ENCODE data around the gene SNX33.

SNX33 gene

DNA sequence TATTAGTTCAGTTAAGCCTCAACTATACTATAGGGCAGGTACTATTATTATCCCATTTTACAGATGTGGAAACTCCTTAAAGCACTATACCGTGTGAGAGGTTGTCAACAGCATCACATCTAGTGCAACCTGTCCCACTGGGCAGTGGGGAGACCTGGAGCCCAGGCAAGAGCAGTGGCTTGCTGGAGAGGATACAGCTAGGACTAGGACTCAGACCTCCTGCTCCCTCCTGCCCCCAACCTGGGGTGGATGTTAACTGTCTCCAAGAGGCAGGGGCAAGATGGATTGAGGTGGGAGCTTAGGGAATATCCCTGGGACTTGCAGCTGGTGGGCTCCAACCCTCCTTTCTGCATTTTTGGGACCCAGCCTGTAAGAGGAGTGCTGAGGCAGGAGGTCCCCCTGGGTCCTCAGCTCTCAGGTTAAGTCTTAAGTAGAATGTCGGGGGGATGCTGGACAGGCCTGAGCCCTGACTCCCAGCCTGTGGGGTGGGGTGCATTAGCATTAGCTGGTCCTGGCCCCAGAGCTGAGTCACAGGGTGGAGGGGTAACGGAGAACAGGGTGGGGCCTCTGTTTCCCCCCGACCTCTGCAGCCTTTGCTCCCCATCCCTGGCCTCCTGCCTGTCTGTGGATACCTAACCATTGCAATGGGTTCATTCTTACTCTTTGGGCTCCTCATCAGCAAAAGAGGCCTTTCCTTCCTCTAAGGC lies 6.6 kb downstream of the SNX33 start:
- no peak for TF ChIP-seq TEAD4 (IDR thresholded peaks at IDR 0.05)
- no peak for TF ChIP-seq EP300 (IDR thresholded peaks at IDR 0.05; ENCODE audit: borderline replicate concordance)
- TF ChIP-seq, protein P1, sequence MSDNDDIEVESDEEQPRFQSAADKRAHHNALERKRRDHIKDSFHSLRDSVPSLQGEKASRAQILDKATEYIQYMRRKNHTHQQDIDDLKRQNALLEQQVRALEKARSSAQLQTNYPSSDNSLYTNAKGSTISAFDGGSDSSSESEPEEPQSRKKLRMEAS (IDR thresholded peaks at IDR 0.05) = no peak
- no peak for TF ChIP-seq ZBTB7A (IDR thresholded peaks at IDR 0.05; ENCODE audit: low read depth)
- TF ChIP-seq CREB1 (IDR thresholded peaks at IDR 0.05; ENCODE audit: low read depth) = no peak
- TF ChIP-seq TCF12 (IDR thresholded peaks at IDR 0.05; ENCODE audit: low read depth) = no peak
- TF ChIP-seq NFIC (IDR thresholded peaks at IDR 0.05) = no peak
- no peak for TF ChIP-seq EGR1 (IDR thresholded peaks at IDR 0.05)
- TF ChIP-seq FOXM1 (IDR thresholded peaks at IDR 0.05; ENCODE audit: borderline replicate concordance, low read depth) = no peak
- TF ChIP-seq, protein P2, sequence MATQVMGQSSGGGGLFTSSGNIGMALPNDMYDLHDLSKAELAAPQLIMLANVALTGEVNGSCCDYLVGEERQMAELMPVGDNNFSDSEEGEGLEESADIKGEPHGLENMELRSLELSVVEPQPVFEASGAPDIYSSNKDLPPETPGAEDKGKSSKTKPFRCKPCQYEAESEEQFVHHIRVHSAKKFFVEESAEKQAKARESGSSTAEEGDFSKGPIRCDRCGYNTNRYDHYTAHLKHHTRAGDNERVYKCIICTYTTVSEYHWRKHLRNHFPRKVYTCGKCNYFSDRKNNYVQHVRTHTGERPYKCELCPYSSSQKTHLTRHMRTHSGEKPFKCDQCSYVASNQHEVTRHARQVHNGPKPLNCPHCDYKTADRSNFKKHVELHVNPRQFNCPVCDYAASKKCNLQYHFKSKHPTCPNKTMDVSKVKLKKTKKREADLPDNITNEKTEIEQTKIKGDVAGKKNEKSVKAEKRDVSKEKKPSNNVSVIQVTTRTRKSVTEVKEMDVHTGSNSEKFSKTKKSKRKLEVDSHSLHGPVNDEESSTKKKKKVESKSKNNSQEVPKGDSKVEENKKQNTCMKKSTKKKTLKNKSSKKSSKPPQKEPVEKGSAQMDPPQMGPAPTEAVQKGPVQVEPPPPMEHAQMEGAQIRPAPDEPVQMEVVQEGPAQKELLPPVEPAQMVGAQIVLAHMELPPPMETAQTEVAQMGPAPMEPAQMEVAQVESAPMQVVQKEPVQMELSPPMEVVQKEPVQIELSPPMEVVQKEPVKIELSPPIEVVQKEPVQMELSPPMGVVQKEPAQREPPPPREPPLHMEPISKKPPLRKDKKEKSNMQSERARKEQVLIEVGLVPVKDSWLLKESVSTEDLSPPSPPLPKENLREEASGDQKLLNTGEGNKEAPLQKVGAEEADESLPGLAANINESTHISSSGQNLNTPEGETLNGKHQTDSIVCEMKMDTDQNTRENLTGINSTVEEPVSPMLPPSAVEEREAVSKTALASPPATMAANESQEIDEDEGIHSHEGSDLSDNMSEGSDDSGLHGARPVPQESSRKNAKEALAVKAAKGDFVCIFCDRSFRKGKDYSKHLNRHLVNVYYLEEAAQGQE (IDR thresholded peaks at IDR 0.05; ENCODE audit: low read depth) = no peak
- no peak for TF ChIP-seq YY1 (IDR thresholded peaks at IDR 0.05; ENCODE audit: low read depth)
- TF ChIP-seq TAF1 (IDR thresholded peaks at IDR 0.05; ENCODE audit: low read depth) = no peak

DNA sequence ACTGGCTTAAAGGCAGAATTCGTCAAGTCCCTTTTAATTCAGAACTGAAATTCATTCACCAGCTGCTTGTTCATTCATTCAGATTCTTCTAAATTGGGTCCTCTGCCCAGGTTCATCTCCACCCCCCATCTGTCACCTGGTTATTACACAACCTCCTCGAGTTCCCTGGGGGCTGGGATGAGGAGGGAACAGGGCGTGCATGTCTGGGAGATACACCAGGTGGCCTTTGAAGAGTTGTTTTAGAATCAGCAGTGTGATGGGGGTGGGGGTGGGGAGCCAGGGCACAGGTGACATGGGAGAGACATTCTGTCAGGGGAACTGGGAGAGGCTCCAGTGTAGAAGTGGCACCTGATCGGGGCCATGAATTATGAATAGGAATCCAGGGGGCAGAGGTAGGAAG lies 8.2 kb downstream of the SNX33 start:
- TF ChIP-seq, protein P1 (IDR thresholded peaks at IDR 0.05) = no peak
- TF ChIP-seq CREB1 (IDR thresholded peaks at IDR 0.05; ENCODE audit: low read depth) = no peak
- TF ChIP-seq, protein P2 (IDR thresholded peaks at IDR 0.05; ENCODE audit: low read depth) = no peak
- no peak for TF ChIP-seq TAF1 (IDR thresholded peaks at IDR 0.05; ENCODE audit: low read depth)
- TF ChIP-seq RAD21 (IDR thresholded peaks at IDR 0.05; ENCODE audit: low read depth) = no peak
- TF ChIP-seq FOXM1 (IDR thresholded peaks at IDR 0.05; ENCODE audit: borderline replicate concordance, low read depth) = no peak
- TF ChIP-seq ZBTB7A (IDR thresholded peaks at IDR 0.05; ENCODE audit: low read depth) = no peak
- TF ChIP-seq YY1 (IDR thresholded peaks at IDR 0.05; ENCODE audit: low read depth) = no peak
- TF ChIP-seq, protein P3, sequence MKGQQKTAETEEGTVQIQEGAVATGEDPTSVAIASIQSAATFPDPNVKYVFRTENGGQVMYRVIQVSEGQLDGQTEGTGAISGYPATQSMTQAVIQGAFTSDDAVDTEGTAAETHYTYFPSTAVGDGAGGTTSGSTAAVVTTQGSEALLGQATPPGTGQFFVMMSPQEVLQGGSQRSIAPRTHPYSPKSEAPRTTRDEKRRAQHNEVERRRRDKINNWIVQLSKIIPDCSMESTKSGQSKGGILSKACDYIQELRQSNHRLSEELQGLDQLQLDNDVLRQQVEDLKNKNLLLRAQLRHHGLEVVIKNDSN (IDR thresholded peaks at IDR 0.05) = no peak
- TF ChIP-seq EGR1 (IDR thresholded peaks at IDR 0.05) = no peak
- TF ChIP-seq TCF12 (IDR thresholded peaks at IDR 0.05; ENCODE audit: low read depth) = no peak
- no peak for TF ChIP-seq TEAD4 (IDR thresholded peaks at IDR 0.05)

DNA sequence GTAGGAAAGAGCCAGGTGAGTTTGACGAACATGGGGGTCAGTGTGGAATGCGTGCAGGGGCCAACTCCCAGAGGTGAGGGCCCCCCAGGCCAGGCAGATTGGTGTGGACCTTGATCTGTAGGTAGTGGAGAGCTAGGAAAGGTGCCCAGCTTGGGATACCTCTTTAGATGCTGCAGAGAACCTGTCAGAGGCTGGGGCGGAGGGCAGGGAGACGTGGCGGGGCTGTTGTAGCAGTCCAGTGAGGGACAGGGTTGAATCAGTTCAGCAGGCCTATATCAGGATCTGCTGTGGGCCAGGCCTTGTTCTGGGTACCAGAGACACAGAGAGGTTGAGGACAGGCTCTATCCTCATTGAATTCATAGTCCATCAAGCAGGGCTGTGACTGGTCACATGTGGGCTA lies 8.6 kb downstream of the SNX33 start:
- TF ChIP-seq TEAD4 (IDR thresholded peaks at IDR 0.05) (no peak), TAF1 (IDR thresholded peaks at IDR 0.05; ENCODE audit: low read depth) (no peak), CEBPB (IDR thresholded peaks at IDR 0.05) (no peak), TCF12 (IDR thresholded peaks at IDR 0.05; ENCODE audit: low read depth) (no peak), CREB1 (IDR thresholded peaks at IDR 0.05; ENCODE audit: low read depth) (no peak), NFIC (IDR thresholded peaks at IDR 0.05) (no peak), RAD21 (IDR thresholded peaks at IDR 0.05; ENCODE audit: low read depth) (no peak), ZBTB7A (IDR thresholded peaks at IDR 0.05; ENCODE audit: low read depth) (no peak), YY1 (IDR thresholded peaks at IDR 0.05; ENCODE audit: low read depth) (no peak), FOXM1 (IDR thresholded peaks at IDR 0.05; ENCODE audit: borderline replicate concordance, low read depth) (no peak)
- TF ChIP-seq, protein P3 (IDR thresholded peaks at IDR 0.05) = no peak
- TF ChIP-seq, protein P1 (IDR thresholded peaks at IDR 0.05) = no peak

DNA sequence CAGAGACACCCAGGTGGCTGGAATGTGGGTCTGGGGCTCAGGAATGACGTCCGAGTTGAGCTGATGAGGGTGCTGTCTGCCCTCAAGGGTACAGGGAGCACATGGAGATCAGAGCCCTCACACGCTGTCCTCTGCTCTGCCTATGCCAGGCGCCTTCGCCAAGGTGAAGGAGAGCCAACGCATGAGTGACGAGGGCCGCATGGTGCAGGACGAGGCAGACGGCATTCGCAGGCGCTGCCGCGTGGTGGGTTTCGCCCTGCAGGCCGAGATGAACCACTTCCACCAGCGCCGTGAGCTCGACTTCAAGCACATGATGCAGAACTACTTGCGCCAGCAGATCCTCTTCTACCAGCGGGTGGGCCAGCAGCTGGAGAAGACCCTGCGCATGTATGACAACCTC lies 9.1 kb downstream of the SNX33 start:
- no peak for TF ChIP-seq CEBPB (IDR thresholded peaks at IDR 0.05)
- TF ChIP-seq, protein P3 (IDR thresholded peaks at IDR 0.05) = no peak
- no peak for TF ChIP-seq EGR1 (IDR thresholded peaks at IDR 0.05)
- TF ChIP-seq, protein P2 (IDR thresholded peaks at IDR 0.05; ENCODE audit: low read depth) = no peak
- no peak for TF ChIP-seq FOXM1 (IDR thresholded peaks at IDR 0.05; ENCODE audit: borderline replicate concordance, low read depth)
- no peak for TF ChIP-seq NFIC (IDR thresholded peaks at IDR 0.05)
- TF ChIP-seq EP300 (IDR thresholded peaks at IDR 0.05; ENCODE audit: borderline replicate concordance) = no peak
- TF ChIP-seq, protein P1 (IDR thresholded peaks at IDR 0.05) = no peak
- no peak for TF ChIP-seq ZBTB7A (IDR thresholded peaks at IDR 0.05; ENCODE audit: low read depth)
- no peak for TF ChIP-seq TCF12 (IDR thresholded peaks at IDR 0.05; ENCODE audit: low read depth)
- no peak for TF ChIP-seq CREB1 (IDR thresholded peaks at IDR 0.05; ENCODE audit: low read depth)
- no peak for TF ChIP-seq TAF1 (IDR thresholded peaks at IDR 0.05; ENCODE audit: low read depth)
- no peak for TF ChIP-seq TEAD4 (IDR thresholded peaks at IDR 0.05)
- TF ChIP-seq YY1 (IDR thresholded peaks at IDR 0.05; ENCODE audit: low read depth) = no peak

Data from Ishikawa (cell line).